GM12891 (cell line): ENCODE measurements around the gene SSPN.

Source experiments
- DNase-seq: peaks from one replicate; pipeline ENCODE4 v3.0.0; 2011; ENCODE audit warnings: low spot score; ENCODE audit not compliant: insufficient read length
- FAIRE-seq: peaks from 2 replicates; lab custom pipeline; 2011; peaks lifted over from hg19 to GRCh38; lab: Jason Lieb, UNC
- PAX5 ChIP-seq: IDR thresholded peaks from 2 replicates; pipeline ENCODE4 v1.6.1; 2011; ENCODE audit warnings: low read length, moderate library complexity, mild to moderate bottlenecking; ENCODE audit not compliant: insufficient read depth, severe bottlenecking
- POLR2A ChIP-seq: IDR thresholded peaks from 2 replicates; pipeline ENCODE4 v1.6.1; 2011; ENCODE audit warnings: low read depth, low read length, control low read depth
- POLR2AphosphoS5 ChIP-seq: IDR thresholded peaks from 2 replicates; pipeline ENCODE4 v1.6.1; 2011; ENCODE audit warnings: low read depth, low read length, control low read depth
- POU2F2 ChIP-seq: IDR thresholded peaks from 2 replicates; pipeline ENCODE4 v1.6.1; 2011; ENCODE audit warnings: low read depth, mild to moderate bottlenecking, control low read depth, low read length, moderate library complexity
- SPI1 ChIP-seq: IDR thresholded peaks from 2 replicates; pipeline ENCODE4 v1.6.1; 2011; ENCODE audit warnings: low read depth, low read length, control low read depth
- TAF1 ChIP-seq: IDR thresholded peaks from 2 replicates; pipeline ENCODE4 v1.6.1; 2011; ENCODE audit warnings: low read depth, low read length, control low read depth

Gene SSPN

DNA sequence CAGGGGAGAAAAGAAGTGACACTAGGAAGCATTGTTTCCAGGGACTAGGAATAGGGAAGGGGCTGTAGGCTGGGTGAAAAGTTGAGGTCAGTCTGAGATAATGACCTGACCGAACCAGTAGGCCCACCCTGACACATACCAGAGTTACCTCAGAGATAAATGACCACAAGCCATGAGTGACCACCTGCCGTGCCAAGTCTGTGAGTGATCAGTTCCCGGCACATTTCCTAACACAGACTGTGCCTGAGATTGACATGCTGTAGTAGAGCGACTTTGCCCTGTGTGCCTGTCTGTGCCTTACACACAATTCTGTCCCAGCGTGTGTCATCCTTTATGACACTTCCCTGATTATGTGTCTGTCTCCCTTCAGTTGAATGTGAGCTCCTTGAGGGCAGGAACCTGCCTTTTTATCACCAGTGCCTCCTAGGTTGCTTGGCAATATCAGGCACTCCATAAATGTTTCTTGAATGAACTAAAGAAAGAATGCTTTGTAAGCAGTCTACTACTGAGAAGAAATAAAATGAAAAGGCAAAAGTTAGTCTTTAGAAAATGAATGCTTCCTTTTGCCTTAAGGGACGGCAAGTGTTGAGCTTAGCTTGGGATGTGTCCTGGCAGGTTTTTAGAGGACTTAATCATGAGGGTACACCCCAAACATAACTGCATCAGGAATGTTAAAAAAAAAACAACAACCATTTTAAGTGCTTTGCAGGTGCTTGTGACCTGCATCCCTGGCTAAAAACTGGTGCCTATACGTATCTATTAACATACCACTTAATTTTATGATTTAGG is 9.6 kb upstream of the SSPN start:
- TF ChIP-seq POLR2AphosphoS5 (no peak), POU2F2 (no peak), SPI1 (no peak), PAX5 (no peak), TAF1 (no peak), POLR2A (no peak)
- DNase-seq (no peak), FAIRE-seq (peak; percentile 31)

DNA sequence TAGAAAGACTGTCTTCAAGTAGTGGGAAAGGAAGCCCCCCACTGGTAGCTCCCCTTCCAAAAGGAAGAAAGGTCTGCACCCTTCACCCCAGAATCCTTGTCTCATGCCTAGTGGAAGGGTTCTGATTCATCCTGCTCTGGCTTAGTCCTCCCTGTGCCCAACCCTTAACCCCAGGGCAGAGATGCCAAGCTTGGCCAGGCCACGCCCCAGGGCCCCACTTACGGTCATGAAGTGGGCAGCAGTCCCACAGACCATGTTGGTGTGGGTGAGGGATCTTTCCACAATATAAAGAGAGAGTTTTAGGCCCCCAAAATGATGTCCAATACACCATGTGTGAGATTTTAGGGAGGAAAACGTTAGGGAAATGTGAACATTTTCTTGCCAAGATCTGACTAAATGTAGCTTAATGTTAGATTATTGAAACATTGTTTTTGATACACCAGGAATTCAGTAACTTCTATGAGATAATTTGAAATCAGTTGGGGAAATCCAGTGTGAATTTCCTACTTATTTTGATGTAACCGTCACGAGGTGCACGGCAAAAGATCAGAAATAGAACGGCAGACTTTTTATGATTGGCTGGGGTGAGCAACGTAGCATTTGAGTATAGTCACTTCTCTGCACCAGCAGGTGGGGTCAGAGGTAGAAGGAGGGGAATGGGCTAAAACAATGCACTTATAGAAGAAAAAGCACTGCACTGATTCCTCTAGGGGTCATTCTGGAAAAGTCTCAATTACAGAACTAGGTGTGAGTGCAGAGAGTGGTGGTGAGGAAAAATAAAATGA is 8.2 kb upstream of the SSPN start:
- no peak for FAIRE-seq
- TF ChIP-seq SPI1 (no peak), POU2F2 (no peak), TAF1 (no peak)
- DNase-seq = no peak

DNA sequence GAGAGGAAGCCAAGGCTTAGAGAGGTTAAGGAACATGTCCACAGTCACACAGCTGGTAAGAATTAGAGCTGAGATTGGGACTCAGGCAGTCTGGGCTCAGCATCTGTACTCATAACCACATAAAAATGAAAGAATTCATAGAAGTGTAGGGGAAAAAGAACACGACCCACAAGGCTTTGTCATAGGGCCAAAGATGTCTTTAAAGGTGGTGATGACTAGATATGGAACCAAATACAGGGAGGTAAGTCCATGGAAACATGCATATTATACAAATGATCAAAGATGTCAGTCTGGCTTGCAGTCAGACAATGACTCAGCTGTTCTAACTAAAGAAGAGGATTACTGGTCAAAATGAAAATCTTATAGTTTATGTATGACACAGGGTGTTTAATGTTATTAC is 7.2 kb upstream of the SSPN start:
- FAIRE-seq (no peak), DNase-seq (no peak)
- TF ChIP-seq POLR2AphosphoS5 (no peak), PAX5 (no peak), SPI1 (no peak), POU2F2 (peak; percentile 66; the same call in 1 of the 2 replicates), POLR2A (no peak), TAF1 (no peak)

DNA sequence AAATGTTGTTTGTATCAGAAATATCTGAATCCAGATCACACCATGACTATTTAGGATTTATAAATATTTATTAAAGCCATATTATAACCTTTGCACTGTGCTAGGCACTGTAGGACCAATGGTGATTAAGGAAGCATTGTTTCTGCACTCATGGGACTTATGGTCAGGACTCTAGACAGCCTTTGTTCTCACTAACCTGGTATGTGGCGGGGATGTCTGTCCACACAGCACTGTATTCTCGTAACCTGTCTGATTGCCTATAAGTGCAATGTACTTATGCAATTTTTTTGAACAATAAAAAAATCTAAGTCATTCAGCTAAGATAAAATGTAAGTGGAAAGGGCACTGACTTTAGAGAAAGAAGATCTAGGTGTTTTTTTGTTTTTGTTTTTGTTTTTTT is 6.7 kb upstream of the SSPN start:
- TF ChIP-seq TAF1 (no peak), POU2F2 (no peak), SPI1 (no peak), POLR2AphosphoS5 (no peak), POLR2A (no peak), PAX5 (no peak)
- no peak for FAIRE-seq
- DNase-seq = no peak

DNA sequence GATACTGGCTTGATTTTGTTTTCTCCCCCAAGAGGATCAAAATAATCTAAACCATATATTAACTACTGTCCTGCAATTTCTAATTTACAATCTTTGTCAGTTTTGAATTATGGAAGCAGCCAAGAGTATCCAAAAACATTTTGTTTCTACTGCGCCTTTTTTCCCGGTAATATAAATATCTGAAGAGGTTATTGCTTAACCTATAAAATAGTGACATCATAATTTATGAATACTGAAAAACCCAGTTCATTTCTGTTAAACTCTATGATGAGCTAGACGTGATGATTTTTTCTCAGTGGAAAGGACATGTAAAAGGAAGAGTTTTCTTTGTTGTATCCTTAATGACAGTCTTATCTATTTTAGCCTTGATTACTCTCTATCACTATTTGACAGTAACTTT is 3.2 kb upstream of the SSPN start:
- FAIRE-seq = no peak

DNA sequence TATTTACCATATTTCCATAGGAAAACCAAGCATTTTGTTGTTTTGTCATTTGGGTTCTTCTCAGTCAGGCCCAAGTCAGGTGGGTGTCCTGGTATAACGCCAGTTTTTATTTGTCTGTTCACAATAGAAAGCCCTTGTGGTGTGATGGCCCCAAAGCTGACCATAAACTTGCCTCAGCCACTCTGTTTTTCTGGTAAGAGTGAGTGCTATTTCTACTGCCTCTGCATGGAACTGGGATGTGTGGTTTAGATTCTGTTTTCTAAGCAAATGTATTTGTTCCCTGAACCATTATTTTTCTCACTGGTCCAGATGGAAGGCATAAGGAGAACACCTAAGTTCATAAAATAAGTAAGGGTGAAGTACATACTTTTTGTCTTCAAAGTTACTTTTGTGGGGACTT is 1.8 kb upstream of the SSPN start:
- DNase-seq (no peak), FAIRE-seq (no peak)
- no peak for TF ChIP-seq POLR2A
- no peak for TF ChIP-seq SPI1
- no peak for TF ChIP-seq PAX5
- no peak for TF ChIP-seq POLR2AphosphoS5
- no peak for TF ChIP-seq POU2F2
- TF ChIP-seq TAF1 = no peak

More for the DNA sequence above, 3.2 kb upstream of the SSPN start:
- DNase-seq = no peak
- TF ChIP-seq POLR2AphosphoS5 (no peak), POU2F2 (no peak)

DNA sequence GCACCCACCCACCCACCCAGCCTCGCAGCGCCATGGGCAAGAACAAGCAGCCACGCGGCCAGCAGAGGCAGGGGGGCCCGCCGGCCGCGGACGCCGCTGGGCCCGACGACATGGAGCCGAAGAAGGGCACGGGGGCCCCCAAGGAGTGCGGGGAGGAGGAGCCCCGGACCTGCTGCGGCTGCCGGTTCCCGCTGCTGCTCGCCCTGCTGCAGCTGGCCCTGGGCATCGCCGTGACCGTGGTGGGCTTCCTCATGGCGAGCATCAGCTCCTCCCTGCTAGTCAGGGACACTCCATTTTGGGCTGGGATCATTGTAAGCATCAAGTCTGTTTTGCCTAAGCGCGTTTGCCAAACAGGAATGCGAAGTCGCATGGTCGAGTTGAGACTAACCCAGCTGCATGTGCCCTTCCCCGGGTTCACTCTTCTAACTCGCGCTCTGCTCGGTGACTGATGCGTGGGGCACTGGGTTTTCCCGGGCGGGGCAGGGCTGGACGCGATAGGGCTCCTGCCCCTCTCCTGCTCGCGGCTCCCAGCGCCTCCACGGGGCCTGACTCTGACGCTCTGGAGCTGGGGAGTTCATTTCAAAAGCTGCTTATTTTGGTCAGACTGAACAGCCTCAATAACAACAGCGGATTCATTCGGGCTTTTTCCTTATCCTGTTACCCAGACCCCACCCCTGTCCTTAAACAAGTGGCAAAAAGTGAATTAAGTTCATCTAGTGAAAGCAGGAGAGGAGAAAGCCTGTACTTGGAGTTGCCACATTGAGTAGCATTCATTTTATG is 458 bp downstream of the SSPN start:
- peak; percentile 14 for DNase-seq
- TF ChIP-seq TAF1 (no peak), POLR2A (no peak), POLR2AphosphoS5 (no peak), POU2F2 (no peak), SPI1 (no peak), PAX5 (no peak)
- FAIRE-seq = peak; percentile 80

DNA sequence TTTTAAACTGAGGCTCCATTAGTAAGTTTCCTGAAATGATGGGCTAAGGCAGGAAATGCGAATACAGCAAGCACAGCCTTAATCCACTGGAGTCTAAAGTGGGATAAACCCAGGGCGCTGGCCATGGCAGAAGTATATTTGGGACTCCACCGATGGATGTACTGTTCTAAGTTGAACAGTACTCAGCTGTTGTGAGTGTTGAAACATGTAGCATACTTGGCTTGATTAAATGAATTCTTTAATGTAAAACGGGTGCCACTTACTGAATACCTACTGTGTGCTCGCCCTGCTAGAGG is 996 bp downstream of the SSPN start:
- FAIRE-seq (no peak), DNase-seq (no peak)
- no peak for TF ChIP-seq TAF1
- no peak for TF ChIP-seq SPI1
- TF ChIP-seq POU2F2 = no peak
- TF ChIP-seq POLR2A = no peak
- TF ChIP-seq PAX5 = no peak

DNA sequence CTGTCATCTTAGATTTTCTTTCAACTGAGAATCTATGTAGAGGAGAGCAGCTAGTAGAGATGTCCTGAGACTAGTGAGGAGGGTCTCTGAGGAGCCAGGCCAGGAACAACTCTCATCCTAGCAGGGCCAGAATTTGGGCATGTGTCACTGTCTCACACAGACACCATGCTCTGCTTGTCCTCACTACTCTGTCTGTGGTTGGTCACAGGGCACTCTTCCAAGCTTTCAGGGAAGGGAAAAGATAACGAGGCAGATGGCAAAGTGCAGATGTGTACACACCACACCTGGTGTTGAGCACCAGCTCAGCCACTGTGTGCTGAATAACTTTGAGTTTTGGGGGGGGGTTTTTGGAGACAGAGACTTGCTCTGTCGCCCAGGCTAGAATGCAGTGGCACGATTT is 2.5 kb downstream of the SSPN start:
- no peak for DNase-seq
- FAIRE-seq = no peak
- TF ChIP-seq PAX5 (no peak), POLR2AphosphoS5 (no peak), POLR2A (no peak), TAF1 (no peak), SPI1 (no peak), POU2F2 (no peak)

DNA sequence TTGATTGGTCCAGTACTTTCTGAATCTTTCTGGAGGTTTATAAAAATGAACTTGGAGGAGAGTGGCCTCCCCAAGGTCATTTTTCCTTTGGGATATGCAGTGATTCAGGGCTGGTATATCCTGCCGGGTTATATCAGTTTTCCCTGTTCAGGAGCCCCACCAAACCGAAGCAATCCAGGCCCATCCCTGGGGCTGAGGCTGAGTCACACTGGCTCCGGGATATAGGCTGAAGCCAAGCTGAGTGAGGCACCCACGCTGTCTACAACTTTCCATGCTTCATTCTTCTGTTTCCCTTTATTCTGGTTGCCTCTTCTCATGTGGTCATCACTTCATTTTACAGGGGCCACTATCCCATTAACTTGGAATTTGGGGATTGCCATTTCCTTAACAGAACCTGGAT is 3.4 kb downstream of the SSPN start:
- DNase-seq = no peak
- TF ChIP-seq TAF1 (no peak), SPI1 (no peak), POLR2AphosphoS5 (no peak), POLR2A (no peak), PAX5 (no peak), POU2F2 (no peak)
- no peak for FAIRE-seq
